ENCODE measurements around the gene RELB.
"Not testable (repeated sequence)": the region's sequence is repeated elsewhere in the genome, so short reads cannot be mapped to it uniquely, and the experiment has no call there.

RELB gene

GRCh38 chr19:45001087-45001739, at the start of gene RELB:
TSS of gene RELB (plus strand) at chr19:45001464. CDS start at chr19:45001580, 116 bp downstream.
- peak; percentile 99 for DNase-seq

- no peak for DNase-seq
These were observed 47.0 kb upstream of the RELB start for GRCh38 chr19:44954278-44954648.

- DNase-seq = peak; percentile 96 to 97
These were observed 46.4 kb upstream of the RELB start, which contains the start of gene CLPTM1 for GRCh38 chr19:44954649-44955504. TSS of gene CLPTM1 (plus strand) at chr19:44955380. CDS start at chr19:44955396, 16 bp downstream.

GRCh38 chr19:44955505-44956439, 45.5 kb upstream of the RELB start:
- DNase-seq = peak; percentile 24 to 27

GRCh38 chr19:44957526-44957925, 43.7 kb upstream of the RELB start:
- DNase-seq = no peak

- DNase-seq = no peak
These were observed 43.2 kb upstream of the RELB start for GRCh38 chr19:44958090-44958489.

- DNase-seq = no peak
These were observed 41.6 kb upstream of the RELB start for GRCh38 chr19:44959691-44960090.

GRCh38 chr19:44960906-44961728, 40.1 kb upstream of the RELB start:
- no peak for DNase-seq

GRCh38 chr19:44961821-44962220, 39.4 kb upstream of the RELB start:
- DNase-seq = no peak

- DNase-seq = no peak
These were observed 33.1 kb upstream of the RELB start for GRCh38 chr19:44968118-44968517.

- DNase-seq = no peak
These were observed 32.6 kb upstream of the RELB start for GRCh38 chr19:44968670-44969069.

GRCh38 chr19:44969437-44969836, 31.8 kb upstream of the RELB start:
- no peak for DNase-seq

GRCh38 chr19:44971451-44971850, 29.8 kb upstream of the RELB start:
- DNase-seq = not testable (repeated sequence)

GRCh38 chr19:44972802-44973201, 28.5 kb upstream of the RELB start:
- DNase-seq = no peak

- no peak for DNase-seq
These were observed 27.1 kb upstream of the RELB start for GRCh38 chr19:44973982-44974735.

GRCh38 chr19:44974857-44975256, 26.4 kb upstream of the RELB start:
- DNase-seq = no peak

- no peak for DNase-seq
These were observed 25.8 kb upstream of the RELB start for GRCh38 chr19:44975444-44975843.

GRCh38 chr19:44984005-44984404, 17.3 kb upstream of the RELB start:
- no peak for DNase-seq

- DNase-seq = no peak
These were observed 15.8 kb upstream of the RELB start for GRCh38 chr19:44985445-44985844.

GRCh38 chr19:44986389-44986788, 14.9 kb upstream of the RELB start:
- no peak for DNase-seq

GRCh38 chr19:44987148-44987675, 14.1 kb upstream of the RELB start:
- no peak for DNase-seq
